Superior temporal gyrus (tissue), 1 donor: Measurements from ENCODE around the gene COL9A3.

Experiments used
- DNase-seq: peaks from one replicate; pipeline ENCODE4 v3.0.0-alpha.2; 2016; ENCODE audit errors: extremely low spot score

Gene COL9A3

GRCh38 chr20:62816884-62817873 lies at the start of gene COL9A3:
Gene COL9A3 (plus strand): TSS chr20:62817050. CDS start chr20:62817065, 15 bp downstream.
- DNase-seq, result peak; percentile 73

- no peak for DNase-seq
Measured at GRCh38 chr20:62768234-62768546, 48.7 kb upstream of the COL9A3 start.

GRCh38 chr20:62768551-62769287 lies 48.1 kb upstream of the COL9A3 start:
- DNase-seq, result no peak

- DNase-seq, result no peak
Measured at GRCh38 chr20:62769346-62770071, 47.3 kb upstream of the COL9A3 start.

GRCh38 chr20:62770111-62770910 lies 46.5 kb upstream of the COL9A3 start:
- no peak for DNase-seq

GRCh38 chr20:62770916-62771315 lies 45.9 kb upstream of the COL9A3 start:
- no peak for DNase-seq

GRCh38 chr20:62771396-62772102 lies 45.3 kb upstream of the COL9A3 start:
- DNase-seq, result no peak

- DNase-seq, result no peak
Measured at GRCh38 chr20:62772103-62772611, 44.7 kb upstream of the COL9A3 start.

- DNase-seq, result no peak
Measured at GRCh38 chr20:62772619-62772989, 44.2 kb upstream of the COL9A3 start.

- no peak for DNase-seq
Measured at GRCh38 chr20:62772990-62773844, 43.6 kb upstream of the COL9A3 start.

- no peak for DNase-seq
Measured at GRCh38 chr20:62773845-62774714, 42.8 kb upstream of the COL9A3 start.

GRCh38 chr20:62774762-62775161 lies 42.1 kb upstream of the COL9A3 start:
- no peak for DNase-seq

- no peak for DNase-seq
Measured at GRCh38 chr20:62775206-62775605, 41.6 kb upstream of the COL9A3 start.

- no peak for DNase-seq
Measured at GRCh38 chr20:62776035-62776691, 40.7 kb upstream of the COL9A3 start.

GRCh38 chr20:62776692-62777527 lies 39.9 kb upstream of the COL9A3 start:
- no peak for DNase-seq

GRCh38 chr20:62777528-62777830 lies 39.4 kb upstream of the COL9A3 start:
- no peak for DNase-seq

GRCh38 chr20:62778058-62778457 lies 38.8 kb upstream of the COL9A3 start:
- no peak for DNase-seq
